ENCODE data around the gene CISD1. TPM values are rescaled to one million over a fixed set of nuclear protein-coding genes. Genes with fewer than 3 reads are reported as not detected.

The CISD1 gene
- total and polyA plus RNA-seq, 9 of the 15 experiments (the other 6 are each of a cell fraction or from before 2014, with no cell fraction given) = 35.8 to 342 (median 118) TPM

- TF ChIP-seq GTF2E2 (tag; IDR thresholded peaks at IDR 0.05) (no peak), TEAD4 (IDR thresholded peaks at IDR 0.05; ENCODE audit: low read length) (0 out of 2 replicates have a peak, but pooled peaks have one; percentile 5), TEAD4 (CRISPR knock-in tag; IDR thresholded peaks at IDR 0.05; ENCODE audit: borderline replicate concordance) (no peak), ZNF121 (CRISPR knock-in tag; conservative IDR thresholded peaks at IDR 0.05) (no peak), THAP12 (CRISPR knock-in tag; IDR thresholded peaks at IDR 0.05) (peak; percentile 82), ZNF316 (IDR thresholded peaks at IDR 0.05) (peak; percentile 47), LARP7 (IDR thresholded peaks at IDR 0.05) (0 out of 2 replicates have a peak, but pooled peaks have one; percentile 39), HMGXB4 (CRISPR knock-in tag; IDR thresholded peaks at IDR 0.05) (0 out of 2 replicates have a peak, but pooled peaks have one; percentile 21), SRF (CRISPR knock-in tag; IDR thresholded peaks at IDR 0.05) (peak in 1 of 2 experiments; percentile 78; a peak in 2 of 4 replicates), KLF13 (tag; IDR thresholded peaks at IDR 0.05; ENCODE audit: borderline replicate concordance, low read depth) (0 out of 2 replicates have a peak, but pooled peaks have one; percentile 31), CGGBP1 (CRISPR knock-in tag; IDR thresholded peaks at IDR 0.05) (peak; percentile 36; the same call in 1 of the 2 replicates), HDAC2 (IDR thresholded peaks at IDR 0.05) (0 out of 2 replicates have a peak, but pooled peaks have one; percentile 74), ZSCAN32 (CRISPR knock-in tag; IDR thresholded peaks at IDR 0.05) (0 out of 2 replicates have a peak, but pooled peaks have one; percentile 5)
- TF ChIP-seq, protein P1, sequence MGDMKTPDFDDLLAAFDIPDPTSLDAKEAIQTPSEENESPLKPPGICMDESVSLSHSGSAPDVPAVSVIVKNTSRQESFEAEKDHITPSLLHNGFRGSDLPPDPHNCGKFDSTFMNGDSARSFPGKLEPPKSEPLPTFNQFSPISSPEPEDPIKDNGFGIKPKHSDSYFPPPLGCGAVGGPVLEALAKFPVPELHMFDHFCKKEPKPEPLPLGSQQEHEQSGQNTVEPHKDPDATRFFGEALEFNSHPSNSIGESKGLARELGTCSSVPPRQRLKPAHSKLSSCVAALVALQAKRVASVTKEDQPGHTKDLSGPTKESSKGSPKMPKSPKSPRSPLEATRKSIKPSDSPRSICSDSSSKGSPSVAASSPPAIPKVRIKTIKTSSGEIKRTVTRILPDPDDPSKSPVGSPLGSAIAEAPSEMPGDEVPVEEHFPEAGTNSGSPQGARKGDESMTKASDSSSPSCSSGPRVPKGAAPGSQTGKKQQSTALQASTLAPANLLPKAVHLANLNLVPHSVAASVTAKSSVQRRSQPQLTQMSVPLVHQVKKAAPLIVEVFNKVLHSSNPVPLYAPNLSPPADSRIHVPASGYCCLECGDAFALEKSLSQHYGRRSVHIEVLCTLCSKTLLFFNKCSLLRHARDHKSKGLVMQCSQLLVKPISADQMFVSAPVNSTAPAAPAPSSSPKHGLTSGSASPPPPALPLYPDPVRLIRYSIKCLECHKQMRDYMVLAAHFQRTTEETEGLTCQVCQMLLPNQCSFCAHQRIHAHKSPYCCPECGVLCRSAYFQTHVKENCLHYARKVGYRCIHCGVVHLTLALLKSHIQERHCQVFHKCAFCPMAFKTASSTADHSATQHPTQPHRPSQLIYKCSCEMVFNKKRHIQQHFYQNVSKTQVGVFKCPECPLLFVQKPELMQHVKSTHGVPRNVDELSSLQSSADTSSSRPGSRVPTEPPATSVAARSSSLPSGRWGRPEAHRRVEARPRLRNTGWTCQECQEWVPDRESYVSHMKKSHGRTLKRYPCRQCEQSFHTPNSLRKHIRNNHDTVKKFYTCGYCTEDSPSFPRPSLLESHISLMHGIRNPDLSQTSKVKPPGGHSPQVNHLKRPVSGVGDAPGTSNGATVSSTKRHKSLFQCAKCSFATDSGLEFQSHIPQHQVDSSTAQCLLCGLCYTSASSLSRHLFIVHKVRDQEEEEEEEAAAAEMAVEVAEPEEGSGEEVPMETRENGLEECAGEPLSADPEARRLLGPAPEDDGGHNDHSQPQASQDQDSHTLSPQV (IDR thresholded peaks at IDR 0.05) = 0 out of 2 replicates have a peak, but pooled peaks have one; percentile 34
Observed at GRCh38 chr10:58268946-58269781, at the start of gene CISD1 (continued).
